Measurements from ENCODE around the gene CAMP.
"Not testable (repeated sequence)": the region's sequence is repeated elsewhere in the genome, so short reads cannot be mapped to it uniquely, and the experiment has no call there.

The CAMP gene

GRCh38 chr3:48268381-48268935, 45.2 kb downstream of the CAMP start:
- DNase-seq = peak; percentile 72

GRCh38 chr3:48268936-48269561, 45.8 kb downstream of the CAMP start:
- peak; percentile 10 for DNase-seq

GRCh38 chr3:48269592-48269991, 46.3 kb downstream of the CAMP start:
- DNase-seq = no peak

- DNase-seq = no peak
Measured at GRCh38 chr3:48270306-48270705, 47.0 kb downstream of the CAMP start.

GRCh38 chr3:48271223-48271622, 47.9 kb downstream of the CAMP start:
- DNase-seq = not testable (repeated sequence)

GRCh38 chr3:48271763-48272498, 48.6 kb downstream of the CAMP start:
- DNase-seq = no peak

- DNase-seq = peak; percentile 25
Measured at GRCh38 chr3:48273594-48274211, 50.4 kb downstream of the CAMP start.

GRCh38 chr3:48274452-48274851, 51.2 kb downstream of the CAMP start:
- no peak for DNase-seq
